Mammary epithelial cell (primary cell): ENCODE data around the gene CDK19.

Source experiments
- CTCF ChIP-seq, 2 donors: IDR thresholded peaks in 1 of 2; conservative IDR thresholded peaks in 1 of 2; 2 replicates each; pipeline ENCODE4 v1.5.1; 2011 to 2012; ENCODE audit warnings: inconsistent platforms in 2 of 2, low read length in 2 of 2, mild to moderate bottlenecking in 2 of 2, control low read depth in 1 of 2, low read depth in 1 of 2; ENCODE audit not compliant: insufficient read depth in 1 of 2; ENCODE audit errors: extremely low read depth in 1 of 2
- EZH2 ChIP-seq: IDR thresholded peaks from 2 replicates; pipeline ENCODE4 v1.6.1; 2012; ENCODE audit warnings: low read length, inconsistent platforms, borderline replicate concordance

DNA sequence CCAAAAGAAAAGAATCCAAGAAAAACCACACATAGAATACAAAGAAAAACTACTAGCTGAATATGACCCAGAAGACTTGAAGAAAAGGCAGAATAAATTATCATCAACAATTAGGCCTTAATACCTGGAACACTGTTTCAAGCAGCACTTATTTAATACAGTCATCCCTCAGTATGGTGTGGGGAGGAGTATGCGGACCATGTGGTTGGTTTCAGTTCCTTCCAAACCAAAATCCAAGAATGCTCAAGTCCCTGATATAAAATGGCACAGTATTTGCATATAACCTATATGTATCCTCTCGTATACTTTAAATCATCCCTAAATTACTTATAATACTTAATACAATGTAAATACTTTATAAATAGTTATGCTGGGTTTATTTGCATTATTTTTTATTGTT is 16.1 kb downstream of the CDK19 start:
- TF ChIP-seq CTCF (conservative IDR thresholded peaks at IDR 0.05 in 1 of 2, IDR thresholded peaks at IDR 0.05 in 1 of 2; ENCODE audit: extremely low read depth in 1 of 2, insufficient read depth in 1 of 2, low read depth in 1 of 2, low read length in 2 of 2) = no peak
- TF ChIP-seq EZH2 = no peak
